Nucleus accumbens (tissue), 56 donors: Measurements from ENCODE around the gene NEXMIF.
"Not testable (repeated sequence)": the region's sequence is repeated elsewhere in the genome, so short reads cannot be mapped to it uniquely, and the experiment has no call there.

Experiments used
- DNase-seq, 56 donors: peaks; one replicate each; lab custom pipeline; 2025; lab: John Stamatoyannopoulos, UW

NEXMIF gene

GRCh38 chrX:74800062-74800461 is 125.2 kb downstream of the NEXMIF start:
- DNase-seq = no peak

- no peak for DNase-seq
Observed at GRCh38 chrX:74797338-74797887, 127.8 kb downstream of the NEXMIF start.

- DNase-seq = no peak
Observed at GRCh38 chrX:74788545-74789086, 136.6 kb downstream of the NEXMIF start.

- no peak for DNase-seq
Observed at GRCh38 chrX:74784629-74785028, 140.6 kb downstream of the NEXMIF start.

GRCh38 chrX:74781507-74782034 is 143.7 kb downstream of the NEXMIF start:
- DNase-seq = no peak

- DNase-seq = no peak
Observed at GRCh38 chrX:74779175-74779574, 146.1 kb downstream of the NEXMIF start.

GRCh38 chrX:74774988-74775387 is 150.3 kb downstream of the NEXMIF start:
- peak in 1 of 56 donors; percentile 0 for DNase-seq

GRCh38 chrX:74736450-74736849 is 188.8 kb downstream of the NEXMIF start:
- no peak for DNase-seq

- no peak for DNase-seq
Observed at GRCh38 chrX:74705269-74705668, 220.0 kb downstream of the NEXMIF start.

GRCh38 chrX:74701343-74701742 is 223.9 kb downstream of the NEXMIF start:
- DNase-seq = not testable (repeated sequence)

- DNase-seq = no peak
Observed at GRCh38 chrX:74684466-74684865, 240.8 kb downstream of the NEXMIF start.
